Naive thymus-derived CD4-positive, alpha-beta T cell (primary cell): ENCODE results near the gene LGALS14. TPM values are rescaled to one million over a fixed set of nuclear protein-coding genes. Genes with fewer than 3 reads are reported as not detected.
"Not testable (repeated sequence)": the region's sequence is repeated elsewhere in the genome, so short reads cannot be mapped to it uniquely, and the experiment has no call there.

Source experiments
- ATAC-seq: fragments of 150-1000 bp; cut with Tn5 transposase; 2 replicates; pipeline ENCODE4 v1.10.0; 2021; ENCODE audit warnings: mild to moderate bottlenecking, moderate library complexity
- CTCF ChIA-PET: fragments of 350-600 bp; sonication (Branson Sonifier 250); formaldehyde crosslinking; loops from one replicate; lab custom pipeline; 2021; ENCODE audit warnings: antibody characterized with exemption; lab: Charles Lee
- POLR2A ChIA-PET: fragments of 350-600 bp; sonication (Branson Sonifier 250); formaldehyde crosslinking; loops from one replicate; lab custom pipeline; 2021; ENCODE audit warnings: antibody characterized with exemption, inconsistent platforms; lab: Charles Lee
- DNase-seq, 9 donors: peaks; one replicate each; pipeline versions ENCODE4 v3.0.0 to v3.0.0-alpha.2; 2020 to 2022; ENCODE audit warnings: mixed read lengths in 1 of 9
- H3K27ac ChIP-seq: one replicate; pipeline ENCODE4 v1.7.0; 2013; ENCODE audit warnings: mild to moderate bottlenecking, low read depth, low read length, moderate library complexity
- H3K27me3 ChIP-seq, 2 donors: one replicate each; pipeline ENCODE4 v1.7.0; 2013; ENCODE audit warnings: low read length in 2 of 2, mild to moderate bottlenecking in 2 of 2, moderate library complexity in 2 of 2; ENCODE audit not compliant: control insufficient read depth in 2 of 2, insufficient read depth in 2 of 2
- H3K36me3 ChIP-seq, 3 experiments: 1 replicate in 2 of 3; 2 replicates in 1 of 3; pipeline ENCODE4 v1.7.0; 2013; ENCODE audit warnings: low read length in 3 of 3, mild to moderate bottlenecking in 3 of 3, moderate library complexity in 1 of 3; ENCODE audit not compliant: insufficient read depth in 3 of 3, control insufficient read depth in 2 of 3
- H3K4me1 ChIP-seq, 2 donors: one replicate each; pipeline ENCODE4 v1.7.0; 2013; ENCODE audit warnings: low read length in 2 of 2, mild to moderate bottlenecking in 2 of 2, moderate library complexity in 1 of 2; ENCODE audit not compliant: control insufficient read depth in 2 of 2, insufficient read depth in 2 of 2
- H3K4me3 ChIP-seq: 2 replicates; pipeline ENCODE4 v1.7.0; 2013; ENCODE audit warnings: mild to moderate bottlenecking, low read length
- H3K9me3 ChIP-seq, 3 experiments: 1 replicate in 2 of 3; 2 replicates in 1 of 3; pipeline ENCODE4 v1.7.0; 2013; ENCODE audit warnings: low read length in 3 of 3; ENCODE audit not compliant: control insufficient read depth in 2 of 3
- H3K27ac Mint-ChIP-seq, 9 donors: one replicate each; pipeline ENCODE4 v1.8.0; 2020 to 2022; ENCODE audit warnings: mixed read lengths in 9 of 9, mild to moderate bottlenecking in 8 of 9, moderate library complexity in 5 of 9, inconsistent platforms in 2 of 9
- H3K27me3 Mint-ChIP-seq, 5 donors: one replicate each; pipeline ENCODE4 v1.8.0; 2021 to 2022; ENCODE audit warnings: mixed read lengths in 5 of 5, mild to moderate bottlenecking in 1 of 5
- H3K36me3 Mint-ChIP-seq, 5 donors: one replicate each; pipeline ENCODE4 v1.8.0; 2020 to 2022; ENCODE audit warnings: mixed read lengths in 5 of 5, mild to moderate bottlenecking in 3 of 5, inconsistent platforms in 1 of 5
- H3K4me1 Mint-ChIP-seq, 7 donors: one replicate each; pipeline ENCODE4 v1.8.0; 2020 to 2022; ENCODE audit warnings: mixed read lengths in 7 of 7, mild to moderate bottlenecking in 3 of 7, inconsistent platforms in 1 of 7
- H3K4me3 Mint-ChIP-seq, 10 donors: one replicate each; pipeline ENCODE4 v1.8.0; 2020 to 2022; ENCODE audit warnings: mild to moderate bottlenecking in 10 of 10, mixed read lengths in 10 of 10, moderate library complexity in 6 of 10, inconsistent platforms in 2 of 10
- H3K9me3 Mint-ChIP-seq, 11 donors: one replicate each; pipeline ENCODE4 v1.8.0; 2020 to 2022; ENCODE audit warnings: mixed read lengths in 11 of 11, mild to moderate bottlenecking in 4 of 11, inconsistent platforms in 1 of 11, moderate library complexity in 1 of 11
- intact Hi-C, 2 donors: fragments of 100-400 bp; cut with micrococcal nuclease; formaldehyde crosslinking; loops; one replicate each; pipeline ENCODE4 v1.15.1; 2023
- polyA plus RNA-seq, 2 donors: library from polyadenylated mRNA; unstranded; fragments of 300-500 nt; fragmentation: Illumina TruSeq; gene quantifications; one replicate each; pipeline ENCODE4 v1.2.3, GENCODE V29; 2021
- total RNA-seq, 6 experiments: library from RNA in 5 of 6; stranded (reverse) in 5 of 6; gene quantifications; 1 replicate in 5 of 6; 2 replicates in 1 of 6; pipeline ENCODE4 v1.2.3 and lab custom pipeline; 2021 to 2026

The LGALS14 gene
- total and polyA plus RNA-seq, 7 experiments from 2014 or later = 0.41 to 1.1 (median 0.72) TPM; not detected in 4

DNA sequence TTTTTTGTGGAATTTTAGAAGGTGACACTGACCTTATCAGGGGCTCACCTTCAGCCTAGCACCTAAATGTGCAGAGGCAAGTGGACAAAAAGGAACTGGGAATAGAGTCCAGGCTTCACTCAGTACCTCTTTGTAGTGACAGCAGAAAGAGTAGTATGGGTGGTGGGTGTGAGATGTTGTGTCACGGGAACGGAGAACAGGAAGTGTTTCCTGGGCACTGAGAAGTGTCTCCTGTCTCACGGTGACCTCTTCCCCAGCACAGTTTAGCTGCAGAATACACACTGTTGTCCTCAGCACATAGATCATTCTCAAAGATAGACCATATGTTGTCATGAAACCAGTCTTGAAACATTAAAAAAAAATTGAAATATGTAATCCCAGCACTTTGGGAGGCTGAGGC is 17.5 kb upstream of the LGALS14 start:
- peaks cover 0 to 6% of the 10 kb centered on the region in 2 donors for H3K4me1 ChIP-seq
- ChIA-PET POLR2A (interaction anchor here (1.2 kb wide), 1 partner anchor 46 kb away, joined by 3 read pairs; no protein-coding TSS in a partner anchor), CTCF (no interaction called here)
- intact Hi-C loops = no loop called here
- H3K36me3 Mint-ChIP-seq = peaks cover 6 to 19% (median 16%) of the 10 kb centered on the region in 5 donors
- peaks cover 0 to 10% (median 5%) of the 10 kb centered on the region in 5 donors for H3K27me3 Mint-ChIP-seq
- no peak overlapping the region for H3K27ac Mint-ChIP-seq
- no peak overlapping the region for H3K27ac ChIP-seq
- no peaks in the 10 kb centered on the region for H3K27me3 ChIP-seq
- H3K36me3 ChIP-seq = no peaks in the 10 kb centered on the region
- H3K4me1 Mint-ChIP-seq = peaks cover 0 to 21% (median 10%) of the 10 kb centered on the region in 7 donors
- DNase-seq (no peak), ATAC-seq (no peak)
- peaks cover 1 to 19% (median 5%) of the 10 kb centered on the region in 11 donors for H3K9me3 Mint-ChIP-seq
- no peak overlapping the region for H3K4me3 Mint-ChIP-seq
- no peak overlapping the region for H3K4me3 ChIP-seq
- no peaks in the 10 kb centered on the region for H3K9me3 ChIP-seq

DNA sequence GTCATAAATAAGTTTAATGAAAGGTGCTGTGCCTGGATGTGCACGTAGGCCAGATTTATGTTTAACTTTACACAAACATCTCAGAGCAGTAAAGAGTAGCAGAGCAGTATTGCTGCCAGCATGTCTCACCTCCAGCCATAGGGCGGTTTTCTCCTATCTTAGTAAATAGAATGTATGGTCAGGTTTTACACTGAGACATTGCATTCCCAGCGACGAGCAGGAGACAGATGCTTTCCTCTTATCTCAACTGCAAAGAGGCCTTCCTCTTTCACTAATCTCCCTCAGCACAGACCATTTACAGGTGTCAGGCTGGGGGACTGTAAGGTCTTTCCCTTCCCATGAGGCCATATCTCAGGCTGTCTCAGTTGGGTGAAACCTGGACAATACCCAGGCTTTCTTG is 15.6 kb upstream of the LGALS14 start:
- Mint-ChIP-seq H3K36me3 (peaks cover 6 to 18% (median 11%) of the 10 kb centered on the region in 5 donors), H3K27me3 (peaks cover 0 to 15% (median 5%) of the 10 kb centered on the region in 5 donors), H3K9me3 (peaks cover 1 to 19% (median 5%) of the 10 kb centered on the region in 11 donors), H3K4me1 (peaks cover 0 to 16% (median 12%) of the 10 kb centered on the region in 7 donors)
- H3K27ac ChIP-seq, H3K4me1 ChIP-seq, H3K4me3 Mint-ChIP-seq, H3K4me3 ChIP-seq, CTCF ChIA-PET, intact Hi-C loops, DNase-seq, H3K27ac Mint-ChIP-seq, H3K27me3 ChIP-seq, POLR2A ChIA-PET, ATAC-seq, H3K36me3 ChIP-seq, H3K9me3 ChIP-seq: not testable (repeated sequence)

- H3K4me1 ChIP-seq = no peaks in the 10 kb centered on the region
- H3K4me1 Mint-ChIP-seq = peaks cover 0 to 4% (median 0%) of the 10 kb centered on the region in 7 donors
- H3K9me3 ChIP-seq = no peaks in the 10 kb centered on the region
- intact Hi-C loops = no loop called here
- no peak overlapping the region for H3K4me3 ChIP-seq
- H3K27me3 Mint-ChIP-seq = peaks cover 0 to 16% (median 5%) of the 10 kb centered on the region in 5 donors
- no peak overlapping the region for H3K27ac ChIP-seq
- DNase-seq = no peak
- H3K4me3 Mint-ChIP-seq = no peak overlapping the region
- peaks cover 0 to 9% (median 6%) of the 10 kb centered on the region in 5 donors for H3K36me3 Mint-ChIP-seq
- H3K36me3 ChIP-seq = no peaks in the 10 kb centered on the region
- CTCF ChIA-PET = no interaction called here
- POLR2A ChIA-PET = no interaction called here
- peaks cover 0 to 4% of the 10 kb centered on the region in 2 donors for H3K27me3 ChIP-seq
- H3K9me3 Mint-ChIP-seq = peaks cover 1 to 19% (median 5%) of the 10 kb centered on the region in 11 donors
- no peak overlapping the region for H3K27ac Mint-ChIP-seq
- ATAC-seq = no peak
These were observed 12.1 kb upstream of the LGALS14 start for GRCh38 chr19:39692166-39692565.

DNA sequence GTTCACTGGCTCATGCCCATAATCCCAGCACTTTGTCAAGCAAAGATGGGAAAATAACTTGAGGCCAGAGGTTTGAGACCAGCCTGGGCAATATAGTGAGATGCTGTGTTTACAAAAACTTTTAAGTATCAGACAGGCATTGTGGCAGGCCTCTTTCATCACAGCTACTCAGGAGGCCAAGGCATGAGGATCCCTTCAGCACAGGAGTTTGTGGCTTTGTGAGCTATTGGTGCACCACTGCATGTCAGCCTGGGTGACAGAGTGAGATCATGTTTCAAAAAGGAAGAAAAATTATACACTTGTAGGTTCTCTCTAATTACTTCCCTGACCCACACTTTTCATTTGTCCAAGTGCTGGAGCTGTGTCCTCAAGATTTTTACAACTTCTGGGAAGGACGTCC is 11.5 kb upstream of the LGALS14 start:
- no peaks in the 10 kb centered on the region for H3K4me1 ChIP-seq
- Mint-ChIP-seq H3K4me1 (peaks cover 0 to 4% (median 0%) of the 10 kb centered on the region in 7 donors), H3K27me3 (peaks cover 0 to 18% (median 5%) of the 10 kb centered on the region in 5 donors), H3K27ac (no peak overlapping the region), H3K4me3 (no peak overlapping the region), H3K9me3 (peaks cover 1 to 19% (median 5%) of the 10 kb centered on the region in 11 donors), H3K36me3 (peaks cover 0 to 9% (median 6%) of the 10 kb centered on the region in 5 donors)
- intact Hi-C loops = no loop called here
- H3K27me3 ChIP-seq = peaks cover 0 to 4% of the 10 kb centered on the region in 2 donors
- DNase-seq (no peak), ATAC-seq (no peak)
- H3K9me3 ChIP-seq = no peaks in the 10 kb centered on the region
- no peak overlapping the region for H3K27ac ChIP-seq
- ChIA-PET CTCF (no interaction called here), POLR2A (no interaction called here)
- H3K36me3 ChIP-seq = no peaks in the 10 kb centered on the region
- no peak overlapping the region for H3K4me3 ChIP-seq

- ChIA-PET CTCF (no interaction called here), POLR2A (no interaction called here)
- Mint-ChIP-seq H3K27ac (no peak overlapping the region), H3K36me3 (peaks cover 0 to 3% (median 0%) of the 10 kb centered on the region in 5 donors), H3K27me3 (peaks cover 0 to 23% (median 4%) of the 10 kb centered on the region in 5 donors), H3K4me3 (no peak overlapping the region), H3K9me3 (peaks cover 0 to 2% (median 0%) of the 10 kb centered on the region in 11 donors), H3K4me1 (peaks cover 2 to 9% (median 6%) of the 10 kb centered on the region in 7 donors)
- no peaks in the 10 kb centered on the region for H3K36me3 ChIP-seq
- H3K4me1 ChIP-seq = no peaks in the 10 kb centered on the region
- H3K9me3 ChIP-seq = no peaks in the 10 kb centered on the region
- ATAC-seq (no peak), DNase-seq (no peak)
- intact Hi-C loops = no loop called here
- no peak overlapping the region for H3K27ac ChIP-seq
- H3K4me3 ChIP-seq = no peak overlapping the region
- peaks cover 0 to 4% of the 10 kb centered on the region in 2 donors for H3K27me3 ChIP-seq
These were observed 8.5 kb upstream of the LGALS14 start for GRCh38 chr19:39695759-39696158.

DNA sequence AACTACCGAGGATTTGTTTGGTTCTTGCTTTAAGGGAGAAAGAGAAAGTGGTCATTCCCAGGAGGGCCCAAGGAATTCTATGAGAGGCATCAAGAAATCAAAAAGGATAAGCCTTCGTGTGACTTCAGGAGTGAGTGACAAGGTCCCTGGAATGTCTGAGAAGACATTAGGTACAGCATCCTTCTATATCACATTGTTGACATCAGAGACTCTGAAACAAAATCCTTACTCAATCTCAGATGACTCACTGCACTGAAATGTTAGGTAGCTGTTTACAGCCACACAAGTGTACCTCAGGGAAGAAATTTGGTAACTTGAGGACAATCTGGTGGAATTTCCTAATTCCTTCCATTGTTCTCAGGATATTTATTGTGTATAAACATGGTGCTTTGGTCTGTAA is 7.9 kb upstream of the LGALS14 start:
- Histone ChIP-seq H3K9me3 (no peaks in the 10 kb centered on the region), H3K27ac (no peak overlapping the region), H3K36me3 (no peaks in the 10 kb centered on the region), H3K27me3 (peaks cover 0 to 4% of the 10 kb centered on the region in 2 donors), H3K4me1 (no peaks in the 10 kb centered on the region), H3K4me3 (no peak overlapping the region)
- Mint-ChIP-seq H3K4me1 (peaks cover 2 to 9% (median 6%) of the 10 kb centered on the region in 7 donors), H3K4me3 (no peak overlapping the region), H3K27ac (no peak overlapping the region), H3K9me3 (no peaks in the 10 kb centered on the region), H3K27me3 (peaks cover 0 to 23% (median 4%) of the 10 kb centered on the region in 5 donors), H3K36me3 (peaks cover 0 to 3% (median 0%) of the 10 kb centered on the region in 5 donors)
- POLR2A ChIA-PET = no interaction called here
- intact Hi-C loops = no loop called here
- CTCF ChIA-PET = no interaction called here
- ATAC-seq (no peak), DNase-seq (no peak)

- Mint-ChIP-seq H3K4me3 (no peak overlapping the region), H3K27me3 (peaks cover 0 to 18% (median 4%) of the 10 kb centered on the region in 5 donors), H3K36me3 (no peaks in the 10 kb centered on the region), H3K4me1 (peaks cover 0 to 9% (median 6%) of the 10 kb centered on the region in 7 donors), H3K9me3 (no peaks in the 10 kb centered on the region), H3K27ac (no peak overlapping the region)
- Histone ChIP-seq H3K27ac (no peak overlapping the region), H3K4me1 (no peaks in the 10 kb centered on the region), H3K4me3 (no peak overlapping the region), H3K36me3 (no peaks in the 10 kb centered on the region), H3K27me3 (peaks cover 0 to 4% of the 10 kb centered on the region in 2 donors), H3K9me3 (no peaks in the 10 kb centered on the region)
- ChIA-PET POLR2A (no interaction called here), CTCF (no interaction called here)
- intact Hi-C loops = no loop called here
- ATAC-seq (no peak), DNase-seq (no peak)
These were observed 5.7 kb upstream of the LGALS14 start for GRCh38 chr19:39698535-39698934.
